GM23338 (cell line): ENCODE measurements around the gene JAKMIP2. TPM values are rescaled to one million over a fixed set of nuclear protein-coding genes. Genes with fewer than 3 reads are reported as not detected.
A peak's percentile ranks its signal among the peaks of the same experiment; 100 is the strongest.

Experiments used
- ATAC-seq: fragments of 200-7000 bp; cut with Tn5 transposase; 3 replicates; pipeline ENCODE4 v1.9.1; 2020
- DNase-seq: peaks from one replicate; pipeline ENCODE4 v3.0.0-alpha.2; 2015; ENCODE audit warnings: low spot score
- H2AFZ ChIP-seq: fragments of 200-600 bp; sonication (generic); 2 replicates; pipeline ENCODE4 v1.8.0; 2016; ENCODE audit warnings: antibody characterized with exemption, mild to moderate bottlenecking, moderate library complexity
- H3F3A ChIP-seq: fragments of 200-600 bp; sonication (generic); replicated peaks from 2 replicates; pipeline ENCODE4 v1.8.0; 2017; ENCODE audit warnings: antibody characterized with exemption, mixed run types, low read depth
- H3K27ac ChIP-seq: fragments of 200-600 bp; sonication (generic); 2 replicates; pipeline ENCODE4 v1.6.1; 2016; ENCODE audit warnings: low read depth
- H3K27me3 ChIP-seq: fragments of 200-600 bp; sonication (generic); 2 replicates; pipeline ENCODE4 v1.8.0; 2016; ENCODE audit warnings: mild to moderate bottlenecking, mixed run types, moderate library complexity; ENCODE audit not compliant: insufficient read depth
- H3K36me3 ChIP-seq: fragments of 200-600 bp; sonication (generic); 2 replicates; pipeline ENCODE4 v1.8.0; 2016; ENCODE audit warnings: mild to moderate bottlenecking; ENCODE audit not compliant: insufficient read depth
- H3K4me1 ChIP-seq: fragments of 200-600 bp; sonication (generic); 2 replicates; pipeline ENCODE4 v1.8.0; 2016; ENCODE audit warnings: mild to moderate bottlenecking, moderate library complexity; ENCODE audit not compliant: insufficient read depth
- H3K4me2 ChIP-seq: fragments of 200-600 bp; sonication (generic); 2 replicates; pipeline ENCODE4 v1.7.1; 2017; ENCODE audit warnings: mixed run types
- H3K4me3 ChIP-seq: fragments of 200-600 bp; sonication (generic); 2 replicates; pipeline ENCODE4 v1.6.1; 2016; ENCODE audit warnings: mixed run types
- H3K79me2 ChIP-seq: fragments of 200-600 bp; sonication (generic); replicated peaks from 2 replicates; pipeline ENCODE4 v1.8.0; 2017; ENCODE audit warnings: mild to moderate bottlenecking; ENCODE audit not compliant: insufficient read depth
- H3K9me2 ChIP-seq: fragments of 200-600 bp; sonication (generic); 2 replicates; pipeline ENCODE4 v1.8.0; 2017; ENCODE audit not compliant: insufficient read depth
- H4K20me1 ChIP-seq: fragments of 200-600 bp; sonication (generic); replicated peaks from 2 replicates; pipeline ENCODE4 v1.8.0; 2017; ENCODE audit warnings: mild to moderate bottlenecking; ENCODE audit not compliant: insufficient read depth
- H3K27ac Mint-ChIP-seq: 2 replicates; pipeline ENCODE4 v1.8.0; 2020; ENCODE audit warnings: inconsistent platforms, mild to moderate bottlenecking, moderate library complexity, mixed read lengths
- H3K27me3 Mint-ChIP-seq: 3 replicates; pipeline ENCODE4 v1.8.0; 2022; ENCODE audit warnings: low read depth, mild to moderate bottlenecking, moderate library complexity, mixed read lengths, inconsistent platforms; ENCODE audit not compliant: insufficient read depth, poor library complexity
- H3K36me3 Mint-ChIP-seq: 3 replicates; pipeline ENCODE4 v1.8.0; 2021; ENCODE audit warnings: low read depth, mild to moderate bottlenecking, inconsistent platforms, moderate library complexity, mixed read lengths
- H3K4me1 Mint-ChIP-seq: 3 replicates; pipeline ENCODE4 v1.8.0; 2020; ENCODE audit warnings: mild to moderate bottlenecking, inconsistent platforms, mixed read lengths
- H3K4me3 Mint-ChIP-seq: 3 replicates; pipeline ENCODE4 v1.8.0; 2021; ENCODE audit warnings: moderate library complexity, mild to moderate bottlenecking, inconsistent platforms, mixed read lengths
- H3K9me3 Mint-ChIP-seq: 3 replicates; pipeline ENCODE4 v1.8.0; 2020; ENCODE audit warnings: moderate library complexity, mild to moderate bottlenecking, inconsistent platforms, mixed read lengths
- CREB1 ChIP-seq: fragments of 250-450 bp; sonication (Bioruptor Pico); IDR thresholded peaks from 2 replicates; pipeline ENCODE4 v1.5.0; 2020; ENCODE audit warnings: low read depth, mild to moderate bottlenecking, moderate library complexity
- CTCF ChIP-seq, 2 experiments: fragments of 200-600 bp in 1 of 2; sonication (generic) in 1 of 2; conservative IDR thresholded peaks; 2 replicates each; pipeline versions ENCODE4 v1.5.1 to v1.6.1; 2016 to 2017; ENCODE audit warnings: antibody characterized with exemption in 2 of 2, low read depth in 2 of 2, mild to moderate bottlenecking in 2 of 2, moderate library complexity in 1 of 2
- ETS1 ChIP-seq: IDR thresholded peaks from 2 replicates; pipeline ENCODE4 v1.6.1; 2016; ENCODE audit warnings: antibody characterized with exemption
- EZH2 ChIP-seq: fragments of 200-600 bp; sonication (generic); IDR thresholded peaks from one replicate; pipeline ENCODE4 v1.8.0; 2017; ENCODE audit warnings: antibody characterized with exemption, mild to moderate bottlenecking, low read depth; ENCODE audit not compliant: unreplicated experiment
- EZH2phosphoT487 ChIP-seq: fragments of 200-600 bp; sonication (generic); IDR thresholded peaks from one replicate; pipeline ENCODE4 v1.8.1; 2018; ENCODE audit warnings: antibody characterized with exemption; ENCODE audit not compliant: unreplicated experiment
- JUNB ChIP-seq: IDR thresholded peaks from one replicate; pipeline ENCODE4 v1.6.1; 2016; ENCODE audit warnings: antibody characterized with exemption; ENCODE audit not compliant: unreplicated experiment
- NANOG ChIP-seq: IDR thresholded peaks from 2 replicates; pipeline ENCODE4 v1.6.1; 2016; ENCODE audit warnings: antibody characterized with exemption, borderline replicate concordance
- POLR2AphosphoS5 ChIP-seq: IDR thresholded peaks from 2 replicates; pipeline ENCODE4 v1.6.1; 2016; ENCODE audit warnings: antibody characterized with exemption, low read depth
- REST ChIP-seq: IDR thresholded peaks from one replicate; pipeline ENCODE4 v1.6.1; 2018; ENCODE audit warnings: antibody characterized with exemption; ENCODE audit not compliant: unreplicated experiment
- STAT1 ChIP-seq: IDR thresholded peaks from one replicate; pipeline ENCODE4 v1.6.1; 2016; ENCODE audit warnings: antibody characterized with exemption; ENCODE audit not compliant: unreplicated experiment
- ZNF114 ChIP-seq: fragments of 250-450 bp; sonication (Bioruptor Pico); IDR thresholded peaks from 2 replicates; pipeline ENCODE4 v1.5.0; 2020; ENCODE audit warnings: mild to moderate bottlenecking, moderate library complexity
- ZNF331 ChIP-seq: fragments of 250-450 bp; sonication (Bioruptor Pico); IDR thresholded peaks from 2 replicates; pipeline ENCODE4 v1.5.0; 2020; ENCODE audit warnings: low read depth, mild to moderate bottlenecking, moderate library complexity
- polyA plus RNA-seq: library from polyadenylated mRNA; unstranded; fragments of >200 nt; fragmentation: Nextera tagmentation; extraction: Ambion mirVana; gene quantifications from 2 replicates; pipeline ENCODE4 v1.2.1, GENCODE V29; 2016
- total RNA-seq: library from RNA; depleted of rRNA; stranded (reverse); fragments of >200 nt; shearing (Covaris generic); gene quantifications from 2 replicates; pipeline ENCODE4 v1.2.3, GENCODE V29; 2014

Gene JAKMIP2
- total and polyA plus RNA-seq, 2 experiments from 2014 or later: 20.5 to 27.2 TPM

- TF ChIP-seq CTCF (conservative IDR thresholded peaks at IDR 0.05; ENCODE audit: low read depth in 2 of 2): no peak
- no peak for TF ChIP-seq POLR2AphosphoS5
- TF ChIP-seq ZNF114 (CRISPR knock-in tag): no peak
- no peak for TF ChIP-seq ZNF331
- no peak for TF ChIP-seq NANOG
- TF ChIP-seq CREB1: no peak
- TF ChIP-seq ETS1: no peak
- TF ChIP-seq REST: no peak
- no peak for TF ChIP-seq JUNB
- TF ChIP-seq EZH2: no peak
- TF ChIP-seq EZH2phosphoT487: no peak
Observed at GRCh38 chr5:147826361-147826760, 43.8 kb upstream of the JAKMIP2 start (continued).

GRCh38 chr5:147822686-147823491 lies 40.4 kb upstream of the JAKMIP2 start:
- no peak overlapping the region for H2AFZ ChIP-seq
- no peak overlapping the region for H3K4me3 Mint-ChIP-seq

More at GRCh38 chr5:147822686-147823491, 40.4 kb upstream of the JAKMIP2 start:
- H3K9me2 ChIP-seq: no peaks in the 10 kb centered on the region
- no peak overlapping the region for H3K27ac ChIP-seq
- H3K27ac Mint-ChIP-seq: no peak overlapping the region
- H3K27me3 ChIP-seq: no peaks in the 10 kb centered on the region
- H3K4me1 Mint-ChIP-seq: peaks cover 18% of the 10 kb centered on the region
- H3F3A ChIP-seq: no peaks in the 10 kb centered on the region
- no peaks in the 10 kb centered on the region for H3K27me3 Mint-ChIP-seq
- H3K36me3 ChIP-seq: no peaks in the 10 kb centered on the region
- H3K4me1 ChIP-seq: no peaks in the 10 kb centered on the region
- no peaks in the 10 kb centered on the region for H4K20me1 ChIP-seq
- TF ChIP-seq CREB1 (peak; percentile 34; the same call in 1 of the 2 replicates), NANOG (0 out of 2 replicates have a peak, but pooled peaks have one; percentile 4), CTCF (conservative IDR thresholded peaks at IDR 0.05; ENCODE audit: low read depth in 2 of 2) (peak; percentile 98 to 99), JUNB (no peak), STAT1 (no peak), ZNF114 (CRISPR knock-in tag) (no peak)
- DNase-seq (peak; percentile 88), ATAC-seq (peak; percentile 88)
- H3K36me3 Mint-ChIP-seq: no peaks in the 10 kb centered on the region
- no peaks in the 10 kb centered on the region for H3K9me3 Mint-ChIP-seq
- no peak overlapping the region for H3K4me3 ChIP-seq
- H3K4me2 ChIP-seq: no peak overlapping the region
- no peaks in the 10 kb centered on the region for H3K79me2 ChIP-seq
